Erythroblast (primary cell): ENCODE data around the gene PRMT2.

ENCODE experiments used
- DNase-seq, 2 experiments: peaks; one replicate each; lab custom pipeline; 2025; lab: John Stamatoyannopoulos, UW
- GATA1 ChIP-seq: IDR thresholded peaks from 2 replicates; pipeline ENCODE4 v1.6.1; 2011; ENCODE audit warnings: low read depth, mild to moderate bottlenecking, control low read depth, low read length, moderate library complexity
- POLR2A ChIP-seq: IDR thresholded peaks from 2 replicates; pipeline ENCODE4 v1.6.1; 2011; ENCODE audit warnings: mild to moderate bottlenecking, low read length

Gene PRMT2

DNA sequence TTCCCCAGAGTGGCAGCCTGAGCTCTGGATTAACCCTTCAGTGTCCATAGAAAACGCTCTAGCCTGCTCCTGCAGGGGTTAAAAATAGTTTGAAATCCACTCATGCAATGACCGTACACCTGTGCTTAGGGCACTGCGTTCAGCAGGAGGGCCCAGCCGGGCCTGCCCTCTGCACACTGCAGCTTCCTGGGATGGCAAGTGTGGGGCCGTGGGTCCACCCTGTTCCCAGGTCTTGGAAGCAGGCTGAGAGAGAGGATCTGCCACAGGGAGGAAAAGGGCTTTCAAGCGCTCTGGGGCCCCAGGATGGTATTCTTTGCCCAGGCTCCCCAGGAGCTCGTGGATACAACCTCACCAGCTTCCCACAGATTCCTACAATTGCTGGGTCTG, 29.1 kb upstream of the PRMT2 start:
- TF ChIP-seq POLR2A (no peak), GATA1 (no peak)
- no peak for DNase-seq

DNA sequence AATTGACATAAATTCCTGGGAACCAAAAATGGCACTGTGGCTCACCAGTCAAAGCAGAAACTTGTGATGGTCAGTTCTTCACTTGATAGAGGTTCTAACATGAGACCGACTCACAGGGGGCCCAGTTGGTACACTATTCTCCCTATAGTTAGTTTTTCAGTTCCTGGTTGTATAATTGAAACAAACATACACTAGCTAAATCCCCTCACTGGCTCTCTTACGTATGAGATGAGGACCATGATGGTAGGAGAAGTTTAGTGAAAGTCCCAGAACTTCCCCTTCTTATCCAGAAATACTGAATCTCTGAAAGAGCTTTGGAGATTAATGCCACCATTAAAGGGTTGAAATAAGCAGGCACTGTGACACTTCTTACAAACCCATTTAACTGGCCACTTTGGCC, 27.8 kb upstream of the PRMT2 start:
- no peak for DNase-seq
- TF ChIP-seq POLR2A (no peak), GATA1 (no peak)

DNA sequence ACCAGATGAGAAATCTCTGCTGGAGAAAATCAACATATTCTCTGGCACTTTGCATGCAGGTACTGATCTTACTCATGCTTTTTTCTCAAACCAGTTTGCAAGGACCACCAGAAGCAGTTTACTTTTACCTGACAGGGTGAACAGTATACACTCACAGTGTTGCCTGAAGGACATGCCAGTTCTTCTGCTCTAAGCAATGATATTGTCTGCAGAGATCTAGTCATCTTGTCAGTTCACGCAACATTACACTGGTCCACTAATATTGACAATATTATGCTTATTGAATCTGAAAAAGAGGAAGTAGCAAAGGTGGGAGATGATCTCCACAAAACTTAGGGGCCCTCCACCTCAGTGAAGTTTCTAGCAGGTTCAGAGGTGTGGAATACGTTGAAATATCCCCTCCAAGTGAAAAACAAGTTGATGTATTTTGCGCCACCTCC, 26.8 kb upstream of the PRMT2 start:
- no peak for DNase-seq
- TF ChIP-seq GATA1 (no peak), POLR2A (no peak)

DNA sequence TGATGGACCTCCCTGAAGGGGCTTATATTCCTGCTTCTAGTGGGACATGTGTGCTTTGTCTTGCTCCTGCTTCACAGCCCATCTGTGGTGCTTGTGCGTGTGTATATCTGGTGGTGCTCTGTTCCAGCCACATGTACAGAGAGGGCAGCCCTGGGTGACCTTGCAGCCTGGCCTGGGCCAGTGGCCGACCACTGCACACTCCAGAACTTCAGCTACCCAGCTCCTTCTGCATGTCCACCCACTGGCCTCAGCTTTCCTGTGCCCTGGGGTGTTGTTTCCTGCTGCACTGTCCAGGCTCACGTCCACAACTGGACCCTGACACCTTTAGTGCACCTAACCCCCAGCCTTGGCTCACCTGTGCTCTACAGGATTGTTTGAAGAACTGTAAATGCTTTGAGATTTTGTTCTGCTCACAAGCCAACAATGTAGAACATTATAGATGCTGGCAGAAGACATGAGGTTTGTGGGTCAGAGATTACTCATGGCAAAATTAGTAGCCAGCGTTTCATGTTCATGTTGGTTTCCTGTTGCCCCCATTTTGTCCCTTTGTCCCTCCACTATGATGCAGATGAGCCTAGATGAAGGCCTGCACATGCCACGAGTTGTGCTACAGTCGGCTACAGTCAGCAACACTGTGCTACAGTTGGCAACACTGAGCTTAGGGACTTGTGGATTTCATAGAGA, 25.3 kb upstream of the PRMT2 start:
- TF ChIP-seq GATA1 (no peak), POLR2A (no peak)
- no peak for DNase-seq

DNA sequence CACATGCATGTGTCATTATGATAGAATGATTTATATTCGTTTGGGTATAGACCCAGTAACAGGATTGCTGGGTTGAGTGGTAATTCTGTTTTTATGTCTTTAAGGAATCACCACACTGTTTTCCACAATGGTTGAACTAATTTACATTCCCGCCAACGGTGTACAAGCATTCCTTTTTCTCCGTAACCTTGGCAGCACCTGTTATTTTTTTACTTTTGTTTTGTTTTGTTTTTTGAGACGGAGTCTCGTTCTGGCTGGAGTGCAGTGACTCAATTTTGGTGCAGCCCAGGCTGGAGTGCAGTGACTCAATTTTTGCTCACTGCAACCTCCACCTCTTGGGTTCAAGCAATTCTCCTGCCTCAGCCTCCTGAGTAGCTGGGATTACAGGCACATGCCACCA, 22.1 kb upstream of the PRMT2 start:
- no peak for DNase-seq
- TF ChIP-seq POLR2A, result no peak
- TF ChIP-seq GATA1, result no peak

DNA sequence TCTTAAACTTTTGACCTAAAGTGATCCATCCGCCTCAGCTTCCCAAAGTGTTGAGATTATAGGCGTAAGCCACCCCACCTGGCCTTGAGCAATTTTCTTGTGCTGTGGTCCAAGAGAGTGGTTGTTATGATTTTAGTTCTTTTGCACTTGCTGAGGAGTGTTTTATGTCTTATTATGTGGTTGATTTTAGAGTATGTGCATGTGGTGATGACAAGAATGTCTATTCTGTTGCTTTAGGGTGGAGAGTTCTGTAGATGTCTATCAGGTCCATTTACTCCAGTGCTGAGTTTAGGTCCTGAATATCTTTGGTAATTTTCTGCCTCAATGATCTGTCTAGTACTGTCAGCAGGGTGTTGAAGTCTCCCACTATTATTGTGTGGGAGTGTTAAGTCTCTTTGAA, 19.4 kb upstream of the PRMT2 start:
- no peak for TF ChIP-seq POLR2A
- no peak for TF ChIP-seq GATA1
- DNase-seq, result no peak

DNA sequence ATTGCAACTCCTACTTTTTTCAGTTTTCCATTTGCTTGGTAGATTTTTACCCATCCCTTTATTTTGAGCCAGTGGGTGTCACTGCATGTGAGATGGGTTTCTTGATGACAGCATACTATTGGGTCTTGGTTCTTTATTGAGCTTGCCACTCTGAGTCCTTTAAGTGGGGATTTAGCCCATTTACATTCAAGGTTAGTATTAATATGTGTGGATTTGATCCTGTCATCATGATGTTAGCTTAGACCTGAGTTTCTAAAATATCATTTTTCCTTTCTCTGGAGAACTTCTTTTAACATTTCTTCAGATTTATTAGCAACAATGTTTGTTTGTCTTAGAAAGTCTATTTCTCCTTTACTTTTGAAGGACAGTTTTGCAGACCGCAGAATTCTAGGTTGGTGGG, 18.8 kb upstream of the PRMT2 start:
- TF ChIP-seq GATA1, result no peak
- no peak for TF ChIP-seq POLR2A
- DNase-seq, result no peak

DNA sequence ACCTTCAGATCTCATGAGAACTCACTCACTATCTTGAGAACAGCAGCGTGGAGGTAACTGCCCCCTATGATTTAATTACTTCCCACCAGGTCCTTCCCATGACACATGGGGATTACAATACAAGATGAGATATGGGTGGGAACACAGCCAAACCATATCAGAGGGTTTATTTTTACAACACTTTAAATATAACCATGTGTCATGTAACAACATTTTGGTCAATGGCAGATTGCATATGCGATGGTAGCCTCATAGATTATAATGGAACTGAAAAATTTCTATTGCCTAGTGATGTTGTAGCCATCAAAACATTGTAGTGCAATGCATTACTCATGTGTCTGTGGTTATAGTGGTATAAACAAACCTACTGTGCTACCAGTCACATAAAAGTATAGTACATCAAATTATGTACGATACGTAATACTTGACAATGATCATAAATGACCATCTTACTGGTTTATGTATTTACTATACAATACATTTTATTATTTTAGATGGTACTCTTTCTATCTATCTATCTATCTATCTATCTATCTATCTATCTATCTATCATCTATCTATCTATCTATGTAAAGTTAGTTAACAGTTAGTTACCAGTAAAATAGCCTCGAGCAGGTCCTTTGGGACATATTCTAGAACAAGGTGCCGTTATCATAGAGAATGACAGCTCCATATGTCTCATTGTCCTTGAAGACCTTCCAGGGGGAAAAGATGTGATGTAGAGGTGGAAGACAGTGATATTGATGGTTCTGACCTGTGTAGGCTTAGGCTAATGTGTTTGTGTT, 18.0 kb upstream of the PRMT2 start:
- no peak for DNase-seq
- TF ChIP-seq POLR2A (no peak), GATA1 (no peak)

DNA sequence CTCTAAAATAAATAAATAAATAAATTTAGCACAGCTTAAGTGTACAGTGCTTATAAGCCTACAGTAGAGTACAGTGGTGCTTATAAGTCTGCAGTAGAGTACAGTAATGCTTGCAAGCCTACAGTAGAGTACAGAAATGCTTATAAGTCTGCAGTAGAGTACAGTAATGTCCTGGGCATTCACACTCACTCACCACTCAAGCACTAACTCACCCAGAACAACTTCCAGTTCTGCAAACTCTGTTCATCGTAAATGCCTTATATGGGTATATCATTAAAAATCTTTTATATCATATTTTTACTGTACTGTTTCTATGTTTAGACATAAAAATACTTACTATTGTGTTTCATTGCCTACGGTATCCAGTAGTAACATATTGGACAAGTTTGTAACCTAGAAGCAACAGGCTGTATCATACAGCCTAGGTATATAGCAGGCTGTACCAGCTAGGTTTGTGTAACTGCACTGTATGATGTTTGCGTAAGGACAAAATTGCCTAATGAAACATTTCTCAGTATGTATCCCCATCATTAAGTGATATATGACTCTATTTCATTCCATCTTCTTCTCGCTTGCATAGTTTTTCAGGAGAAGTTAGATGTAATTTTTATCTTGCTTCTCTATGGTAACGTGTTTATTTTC, 16.6 kb upstream of the PRMT2 start:
- no peak for TF ChIP-seq GATA1
- no peak for TF ChIP-seq POLR2A
- DNase-seq, result no peak

DNA sequence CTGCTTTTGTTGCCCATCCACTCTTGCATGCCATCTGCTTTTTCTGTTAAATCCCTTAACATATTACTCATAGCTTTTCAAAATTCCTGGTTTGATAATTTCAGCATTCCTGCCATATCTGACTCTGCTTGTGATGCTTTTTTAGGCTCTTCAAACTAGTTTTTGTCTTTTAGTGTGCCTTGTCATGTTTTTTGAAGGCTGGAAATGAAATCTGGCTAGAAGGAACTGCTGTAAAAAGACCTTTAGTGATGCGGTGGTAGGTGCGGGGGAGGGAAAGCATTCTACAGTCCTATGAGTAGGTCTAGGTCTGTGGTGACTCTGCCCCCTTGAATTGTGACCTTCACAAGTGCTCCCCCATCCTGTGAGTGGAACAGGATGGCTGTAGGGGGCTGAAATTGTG, 15.6 kb upstream of the PRMT2 start:
- TF ChIP-seq GATA1, result no peak
- no peak for TF ChIP-seq POLR2A
- no peak for DNase-seq

DNA sequence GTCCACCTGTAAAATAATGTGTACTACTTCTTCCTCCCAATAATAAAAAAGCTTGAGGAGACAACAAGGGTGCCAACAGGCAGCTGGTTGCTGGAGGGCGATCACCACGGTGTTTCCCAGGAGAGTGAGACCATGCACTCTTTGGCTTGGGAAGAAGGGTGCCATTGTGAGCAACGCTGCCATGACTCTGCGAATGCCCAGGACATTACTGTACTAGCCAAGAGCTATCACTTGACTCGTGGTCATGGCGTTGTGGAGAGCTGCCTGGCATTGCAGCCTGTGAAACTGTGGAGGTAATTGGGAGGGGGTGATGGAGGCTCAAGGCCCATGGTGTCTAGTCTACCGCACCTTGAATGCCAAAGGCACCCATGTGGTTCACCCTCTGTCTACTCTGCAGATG, 14.6 kb upstream of the PRMT2 start:
- no peak for TF ChIP-seq POLR2A
- TF ChIP-seq GATA1, result no peak
- no peak for DNase-seq

DNA sequence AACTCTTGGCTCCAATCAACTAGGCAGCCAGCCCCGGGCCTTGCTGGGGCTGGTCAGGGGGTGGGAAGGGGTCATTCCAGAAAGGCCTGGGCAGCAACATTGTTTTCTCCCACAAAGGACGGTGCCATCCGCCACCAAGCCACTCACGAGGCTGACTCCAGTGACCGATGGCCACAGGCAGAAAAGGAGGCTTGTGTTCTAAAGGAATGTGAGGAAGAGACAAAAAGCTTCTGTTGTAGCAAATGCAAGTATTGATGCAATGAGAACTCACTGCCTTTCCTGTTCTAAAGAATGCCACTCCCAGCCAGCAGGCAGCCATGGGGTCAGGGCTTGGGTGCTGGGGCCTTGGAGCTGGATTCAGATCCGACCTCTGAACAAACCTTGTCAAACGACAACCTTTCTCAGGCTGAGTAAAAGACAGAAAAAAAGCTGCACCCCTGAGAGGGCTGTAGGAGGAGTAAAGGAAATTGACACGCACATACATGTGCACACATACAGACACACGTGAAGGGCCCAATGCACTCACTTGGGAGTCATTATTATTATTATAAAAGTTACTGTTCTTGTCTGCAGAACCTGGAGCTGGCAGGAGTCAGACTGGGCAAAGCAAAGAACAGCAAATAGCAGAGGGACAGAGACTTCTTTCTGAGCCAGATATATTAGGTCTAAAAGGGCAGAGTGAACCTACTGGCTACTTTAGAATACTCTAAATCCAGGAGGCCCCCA, 13.9 kb upstream of the PRMT2 start:
- TF ChIP-seq GATA1 (no peak), POLR2A (no peak)
- DNase-seq, result no peak

DNA sequence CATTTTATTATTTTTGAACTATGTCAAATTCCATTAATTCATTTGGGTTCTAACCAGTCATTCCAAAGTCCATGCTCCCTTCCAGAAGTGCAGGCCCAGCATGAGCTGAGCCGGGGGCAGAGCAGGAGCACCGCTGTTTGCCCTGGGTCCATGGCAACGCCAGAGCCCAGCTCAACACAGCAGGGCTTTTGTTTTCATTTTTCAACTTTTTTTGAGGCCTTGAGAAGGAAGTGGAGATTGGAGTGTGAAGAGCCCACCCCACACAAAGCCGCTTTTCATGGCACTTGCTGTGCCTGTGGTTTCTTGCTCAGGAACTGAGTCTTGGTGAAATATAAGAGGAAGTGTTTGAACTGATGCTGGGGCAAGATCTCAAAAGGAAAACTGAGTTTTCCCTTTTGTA, 13.2 kb upstream of the PRMT2 start:
- no peak for DNase-seq
- TF ChIP-seq GATA1 (no peak), POLR2A (no peak)

DNA sequence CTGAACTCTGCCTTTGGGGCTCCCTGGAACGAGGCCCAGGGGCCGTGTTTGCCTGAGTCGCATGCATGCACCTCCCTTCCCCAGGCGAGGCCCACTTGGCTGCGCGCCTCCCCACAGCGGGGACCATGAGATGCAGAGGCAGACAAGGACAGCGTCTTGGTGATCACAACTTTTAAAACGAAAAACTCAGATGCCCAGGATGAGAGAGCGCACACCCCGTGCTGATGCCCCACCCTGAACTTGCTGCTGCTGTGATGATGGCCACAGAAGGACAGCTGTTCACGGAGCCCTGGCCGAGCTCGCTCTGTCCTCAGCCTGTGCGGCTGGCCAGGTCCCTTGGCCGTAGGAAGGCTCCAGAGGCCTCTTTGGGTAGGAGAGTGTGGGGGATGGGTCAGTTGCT, 11.4 kb upstream of the PRMT2 start:
- TF ChIP-seq GATA1, result no peak
- DNase-seq, result no peak

DNA sequence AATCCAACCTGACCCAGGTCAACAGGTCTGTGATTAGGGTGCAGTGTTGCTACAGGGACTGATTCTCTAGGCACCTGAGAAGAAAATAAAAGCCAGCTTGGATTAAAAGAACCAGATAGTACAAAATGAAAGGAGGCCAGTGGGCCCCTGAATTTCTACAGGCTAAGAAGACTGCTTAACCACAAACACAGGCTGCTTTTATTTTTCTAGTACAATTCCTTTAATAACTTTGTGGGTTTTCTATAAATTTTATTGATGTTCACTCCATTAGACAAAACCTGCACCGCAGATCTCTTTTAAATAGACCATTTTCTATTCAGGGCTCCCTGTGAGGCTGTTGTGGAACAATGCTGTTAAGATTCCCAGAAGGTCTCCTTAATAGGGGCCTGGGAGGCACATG, 9.7 kb upstream of the PRMT2 start:
- TF ChIP-seq POLR2A (no peak), GATA1 (no peak)
- DNase-seq, result no peak
